Endodermal cell (in vitro differentiated cells): ENCODE data around the gene CCDC13. TPM values are rescaled to one million over a fixed set of nuclear protein-coding genes. Genes with fewer than 3 reads are reported as not detected.
A peak's percentile ranks its signal among the peaks of the same experiment; 100 is the strongest.

ENCODE experiments used
- DNase-seq: peaks from one replicate; pipeline ENCODE4 v3.0.0-alpha.2; 2017
- H3K27ac ChIP-seq: 2 replicates; pipeline ENCODE4 v1.5.1; 2013; ENCODE audit warnings: mild to moderate bottlenecking, low read depth, low read length, moderate library complexity
- H3K27me3 ChIP-seq: 2 replicates; pipeline ENCODE4 v1.6.1; 2013; ENCODE audit warnings: mild to moderate bottlenecking, low read length, moderate library complexity; ENCODE audit not compliant: insufficient read depth, control insufficient read depth, poor library complexity, severe bottlenecking
- H3K36me3 ChIP-seq: 2 replicates; pipeline ENCODE4 v1.7.0; 2013; ENCODE audit warnings: mild to moderate bottlenecking, low read length, moderate library complexity; ENCODE audit not compliant: control insufficient read depth, insufficient read depth
- H3K4me1 ChIP-seq: one replicate; pipeline ENCODE4 v1.7.0; 2013; ENCODE audit warnings: low read length; ENCODE audit not compliant: control insufficient read depth, insufficient read depth
- H3K4me3 ChIP-seq: 2 replicates; pipeline ENCODE4 v1.5.1; 2013; ENCODE audit warnings: mild to moderate bottlenecking, low read length, moderate library complexity
- H3K9ac ChIP-seq: 2 replicates; pipeline ENCODE4 v1.6.1; 2013; ENCODE audit warnings: mild to moderate bottlenecking, low read length, moderate library complexity; ENCODE audit not compliant: poor library complexity, severe bottlenecking; ENCODE audit errors: extremely low read depth
- H3K9me3 ChIP-seq: 2 replicates; pipeline ENCODE4 v1.6.1; 2013; ENCODE audit warnings: mild to moderate bottlenecking, low read length, moderate library complexity; ENCODE audit not compliant: control insufficient read depth
- H3K27ac Mint-ChIP-seq: 2 replicates; pipeline ENCODE4 v1.8.0; 2020; ENCODE audit warnings: mixed read lengths
- H3K27me3 Mint-ChIP-seq: 2 replicates; pipeline ENCODE4 v1.8.0; 2021; ENCODE audit warnings: mild to moderate bottlenecking, mixed read lengths; ENCODE audit not compliant: insufficient read depth
- H3K36me3 Mint-ChIP-seq: 2 replicates; pipeline ENCODE4 v1.8.0; 2020; ENCODE audit warnings: low read depth, mixed read lengths
- H3K4me1 Mint-ChIP-seq: 2 replicates; pipeline ENCODE4 v1.8.0; 2020; ENCODE audit warnings: mixed read lengths
- H3K4me3 Mint-ChIP-seq: 2 replicates; pipeline ENCODE4 v1.8.0; 2020; ENCODE audit warnings: mild to moderate bottlenecking, moderate library complexity, mixed read lengths
- H3K9me3 Mint-ChIP-seq: 2 replicates; pipeline ENCODE4 v1.8.0; 2020; ENCODE audit warnings: mild to moderate bottlenecking, mixed read lengths
- WGBS, 2 experiments: methylation state at CpG; one replicate each; pipeline versions ENCODE4 v1.1.5 to v1.1.7; 2013; ENCODE audit warnings: missing lambda C conversion rate in 2 of 2, mixed read lengths in 1 of 2; ENCODE audit not compliant: insufficient coverage in 1 of 2, insufficient read length in 1 of 2; 5-methylcytosine and 5-hydroxymethylcytosine counted together
- total RNA-seq, 2 donors: library from RNA; stranded (reverse); fragmentation: NEBNext Ultra II Directional in 1 of 2; extraction: Animal tissue kit (Norgen Biotek cat#: 25700) in 1 of 2; gene quantifications; 2 replicates in 1 of 2; 3 replicates in 1 of 2; pipeline ENCODE4 v1.2.1, GENCODE V29; 2021
- TF ChIP-seq, protein P1 (sequence below): fragments of 200-600 bp; sonication (generic); conservative IDR thresholded peaks from 2 replicates; pipeline ENCODE4 v1.5.0; 2021; ENCODE audit warnings: antibody characterized with exemption, mild to moderate bottlenecking

The CCDC13 gene
- total RNA-seq, 2 donors from 2014 or later = 0.64 to 1.1 TPM

- H3K27ac ChIP-seq = peak overlapping the region; percentile 69
Measured at GRCh38 chr3:42773409-42773751, 327 bp upstream of the CCDC13 start.

DNA sequence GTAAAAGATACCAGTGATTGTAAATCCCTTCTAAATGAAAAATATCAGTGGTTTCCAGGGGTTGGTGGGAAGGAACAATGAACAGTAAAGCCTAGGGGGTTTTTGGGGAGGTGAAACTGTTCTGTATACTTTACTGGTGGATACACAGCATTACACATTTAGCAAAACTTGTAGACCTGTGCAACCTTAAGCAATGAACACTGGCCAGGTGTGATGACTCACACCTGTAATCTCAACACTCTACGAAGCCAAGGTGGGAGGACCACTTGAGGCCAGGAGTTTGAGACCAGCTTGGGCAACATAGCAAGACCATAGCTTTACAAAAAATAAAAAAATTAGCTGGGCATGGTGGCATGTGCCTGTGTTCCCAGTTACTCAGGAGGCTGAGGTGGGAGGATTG lies 1.8 kb downstream of the CCDC13 start:
- no peaks in the 10 kb centered on the region for H3K36me3 ChIP-seq
- H3K27ac ChIP-seq = no peak overlapping the region
- Mint-ChIP-seq H3K4me3 (no peak overlapping the region), H3K4me1 (no peaks in the 10 kb centered on the region), H3K36me3 (peaks cover 3% of the 10 kb centered on the region), H3K9me3 (peaks cover 12% of the 10 kb centered on the region), H3K27ac (no peak overlapping the region), H3K27me3 (peaks cover 29% of the 10 kb centered on the region)
- TF ChIP-seq, protein P1, sequence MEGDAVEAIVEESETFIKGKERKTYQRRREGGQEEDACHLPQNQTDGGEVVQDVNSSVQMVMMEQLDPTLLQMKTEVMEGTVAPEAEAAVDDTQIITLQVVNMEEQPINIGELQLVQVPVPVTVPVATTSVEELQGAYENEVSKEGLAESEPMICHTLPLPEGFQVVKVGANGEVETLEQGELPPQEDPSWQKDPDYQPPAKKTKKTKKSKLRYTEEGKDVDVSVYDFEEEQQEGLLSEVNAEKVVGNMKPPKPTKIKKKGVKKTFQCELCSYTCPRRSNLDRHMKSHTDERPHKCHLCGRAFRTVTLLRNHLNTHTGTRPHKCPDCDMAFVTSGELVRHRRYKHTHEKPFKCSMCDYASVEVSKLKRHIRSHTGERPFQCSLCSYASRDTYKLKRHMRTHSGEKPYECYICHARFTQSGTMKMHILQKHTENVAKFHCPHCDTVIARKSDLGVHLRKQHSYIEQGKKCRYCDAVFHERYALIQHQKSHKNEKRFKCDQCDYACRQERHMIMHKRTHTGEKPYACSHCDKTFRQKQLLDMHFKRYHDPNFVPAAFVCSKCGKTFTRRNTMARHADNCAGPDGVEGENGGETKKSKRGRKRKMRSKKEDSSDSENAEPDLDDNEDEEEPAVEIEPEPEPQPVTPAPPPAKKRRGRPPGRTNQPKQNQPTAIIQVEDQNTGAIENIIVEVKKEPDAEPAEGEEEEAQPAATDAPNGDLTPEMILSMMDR = no peak
- H3K9ac ChIP-seq = no peak overlapping the region
- 90 to 100% methylated on average over 1 of the region's 1 CpG for WGBS, 2 experiments
- DNase-seq = no peak
- H3K4me1 ChIP-seq = no peaks in the 10 kb centered on the region
- H3K9me3 ChIP-seq = no peaks in the 10 kb centered on the region
- H3K4me3 ChIP-seq = no peak overlapping the region
- H3K27me3 ChIP-seq = peaks cover 6% of the 10 kb centered on the region

More at GRCh38 chr3:42773409-42773751, 327 bp upstream of the CCDC13 start:
- Mint-ChIP-seq H3K4me1 (no peaks in the 10 kb centered on the region), H3K27me3 (peaks cover 29% of the 10 kb centered on the region), H3K9me3 (peaks cover 12% of the 10 kb centered on the region), H3K36me3 (peaks cover 6% of the 10 kb centered on the region), H3K4me3 (peak overlapping the region; percentile 65), H3K27ac (peak overlapping the region; percentile 78)
- TF ChIP-seq, protein P1 = no peak
- Histone ChIP-seq H3K4me1 (no peaks in the 10 kb centered on the region), H3K36me3 (peaks cover 6% of the 10 kb centered on the region), H3K27me3 (peaks cover 6% of the 10 kb centered on the region), H3K4me3 (peak overlapping the region; percentile 80), H3K9ac (peak overlapping the region; percentile 16), H3K9me3 (no peaks in the 10 kb centered on the region)
- DNase-seq = no peak
- WGBS, 2 experiments = 3 to 22% methylated on average over 5 to 6 of the region's 6 CpGs

DNA sequence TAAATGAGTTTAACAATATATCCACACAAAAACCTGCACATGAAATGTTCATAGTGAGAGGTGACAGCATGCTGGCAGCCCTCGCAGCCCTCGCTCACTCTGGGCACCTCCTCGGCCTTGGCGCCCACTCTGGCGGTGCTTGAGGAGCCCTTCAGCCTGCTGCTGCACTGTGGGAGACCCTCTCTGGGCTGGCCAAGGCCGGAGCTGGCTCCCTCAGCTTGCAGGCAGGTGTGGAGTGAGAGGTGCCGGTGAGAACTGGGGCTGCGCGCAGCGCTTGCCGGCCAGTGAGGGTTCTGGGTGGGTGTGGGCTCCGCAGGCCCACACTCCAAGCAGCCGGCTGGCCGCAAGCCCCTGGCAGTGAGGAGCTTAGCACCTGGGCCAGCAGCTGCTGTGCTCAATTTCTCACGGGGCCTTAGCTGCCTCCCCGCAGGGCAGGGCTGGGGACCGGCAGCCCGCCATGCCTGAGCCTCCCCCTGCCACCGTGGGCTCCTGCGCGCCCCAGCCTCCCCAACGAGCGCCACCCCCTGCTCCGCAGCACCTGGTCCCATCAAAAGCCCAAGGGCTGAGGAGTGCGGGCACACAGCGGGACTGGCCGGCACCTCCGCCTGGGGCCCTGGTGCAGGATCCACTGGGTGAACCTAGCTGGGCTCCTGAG lies 3.4 kb downstream of the CCDC13 start:
- Histone ChIP-seq H3K27ac (no peak overlapping the region), H3K4me3 (no peak overlapping the region), H3K4me1 (no peaks in the 10 kb centered on the region), H3K36me3 (no peaks in the 10 kb centered on the region), H3K9ac (no peak overlapping the region), H3K27me3 (peaks cover 6% of the 10 kb centered on the region), H3K9me3 (no peaks in the 10 kb centered on the region)
- WGBS, 2 experiments = 93 to 100% methylated on average over 14 to 28 of the region's 28 CpGs
- Mint-ChIP-seq H3K4me1 (no peaks in the 10 kb centered on the region), H3K4me3 (no peak overlapping the region), H3K9me3 (peaks cover 12% of the 10 kb centered on the region), H3K27ac (no peak overlapping the region), H3K36me3 (no peaks in the 10 kb centered on the region), H3K27me3 (peaks cover 29% of the 10 kb centered on the region)
- no peak for DNase-seq
- TF ChIP-seq, protein P1 = no peak
